ENCODE measurements around the gene ELMOD3. TPM values are rescaled to one million over a fixed set of nuclear protein-coding genes. Genes with fewer than 3 reads are reported as not detected.
"Not testable (repeated sequence)": the region's sequence is repeated elsewhere in the genome, so short reads cannot be mapped to it uniquely, and the experiment has no call there.

ELMOD3 gene
- polyA plus RNA-seq, 6 donors from 2014 or later, result 9.8 to 23.1 (median 13.8) TPM

DNA sequence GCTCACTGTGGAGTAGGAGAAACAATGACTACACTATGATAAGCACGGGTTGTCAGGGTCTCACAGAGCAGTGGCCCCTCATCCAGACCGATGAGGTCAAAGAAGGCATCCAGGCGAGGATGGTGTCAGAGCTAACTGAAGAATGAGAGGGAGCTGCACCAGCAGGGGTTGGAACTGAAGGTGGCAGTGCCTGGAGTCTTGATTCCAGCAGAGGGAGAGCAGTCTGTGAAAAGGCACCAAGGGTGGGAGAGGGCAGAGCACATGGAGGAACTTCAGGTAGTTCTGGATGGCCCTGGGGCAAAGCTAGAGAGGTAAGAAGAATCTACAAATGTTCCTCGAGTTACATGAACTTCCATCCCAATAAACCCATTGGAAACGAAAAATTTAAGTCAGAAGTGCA lies 12.6 kb downstream of the ELMOD3 start:
- Mint-ChIP-seq H3K4me1 (no peaks in the 10 kb centered on the region), H3K9me3 (no peaks in the 10 kb centered on the region), H3K36me3 (peaks cover 8 to 10% of the 10 kb centered on the region in 2 donors), H3K27me3 (no peaks in the 10 kb centered on the region), H3K27ac (peak overlapping the region in 3 of 6 donors; percentile 10 to 24 (median 21)), H3K4me3 (no peak overlapping the region)
- DNase-seq (no peak), ATAC-seq (ENCODE audit: low read depth in 2 of 2) (no peak)

DNA sequence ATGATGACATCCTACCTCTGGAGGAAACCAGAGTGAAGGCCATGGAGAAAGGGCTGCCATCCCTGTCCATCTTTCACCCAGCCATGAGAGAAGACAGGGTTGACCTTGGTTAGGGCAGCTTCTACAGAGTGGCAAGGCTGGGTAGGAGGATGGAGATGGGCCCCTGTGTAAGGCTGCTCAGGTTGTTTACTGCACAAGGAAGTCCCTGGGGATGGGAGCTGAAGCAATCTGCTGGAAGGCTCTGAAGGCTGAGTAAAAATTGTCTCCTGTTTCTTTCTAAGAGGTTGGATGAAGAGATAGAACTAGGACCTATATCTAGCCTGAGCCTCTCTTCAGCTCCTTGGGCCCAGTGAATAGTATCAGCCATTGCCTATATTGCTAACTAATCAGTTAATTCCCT lies 14.4 kb downstream of the ELMOD3 start:
- H3K36me3 Mint-ChIP-seq, result no peaks in the 10 kb centered on the region
- no peak for DNase-seq
- ATAC-seq (ENCODE audit: low read depth in 2 of 2), result no peak

DNA sequence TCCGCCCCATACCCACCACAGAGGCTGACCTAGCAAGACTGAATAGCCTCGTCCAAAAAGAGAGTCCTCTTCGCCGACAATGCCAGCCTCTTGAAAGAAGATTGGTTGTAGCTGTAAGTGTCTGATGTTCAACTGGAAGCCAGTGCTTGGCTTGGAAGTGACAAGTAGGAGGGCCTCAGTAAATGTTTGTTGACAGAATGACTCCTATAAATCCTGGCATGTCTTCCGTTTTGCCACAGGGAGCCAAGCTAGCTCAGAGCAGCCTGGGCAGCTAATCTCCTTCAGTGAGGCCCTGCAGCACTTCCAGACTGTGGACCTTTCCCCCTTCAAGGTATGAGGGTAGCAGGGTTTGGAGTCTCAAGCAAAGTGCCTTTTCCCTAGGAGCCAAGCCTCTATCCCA lies 14.9 kb downstream of the ELMOD3 start:
- H3K4me1 Mint-ChIP-seq, result no peaks in the 10 kb centered on the region
- peaks cover 0 to 4% (median 0%) of the 10 kb centered on the region in 7 donors for H3K9me3 Mint-ChIP-seq

More for the DNA sequence above, 14.4 kb downstream of the ELMOD3 start:
- H3K9me3 Mint-ChIP-seq, result peaks cover 0 to 4% (median 0%) of the 10 kb centered on the region in 7 donors
- no peaks in the 10 kb centered on the region for H3K27me3 Mint-ChIP-seq
- no peaks in the 10 kb centered on the region for H3K4me1 Mint-ChIP-seq
- no peak overlapping the region for H3K4me3 Mint-ChIP-seq
- no peak overlapping the region for H3K27ac Mint-ChIP-seq

DNA sequence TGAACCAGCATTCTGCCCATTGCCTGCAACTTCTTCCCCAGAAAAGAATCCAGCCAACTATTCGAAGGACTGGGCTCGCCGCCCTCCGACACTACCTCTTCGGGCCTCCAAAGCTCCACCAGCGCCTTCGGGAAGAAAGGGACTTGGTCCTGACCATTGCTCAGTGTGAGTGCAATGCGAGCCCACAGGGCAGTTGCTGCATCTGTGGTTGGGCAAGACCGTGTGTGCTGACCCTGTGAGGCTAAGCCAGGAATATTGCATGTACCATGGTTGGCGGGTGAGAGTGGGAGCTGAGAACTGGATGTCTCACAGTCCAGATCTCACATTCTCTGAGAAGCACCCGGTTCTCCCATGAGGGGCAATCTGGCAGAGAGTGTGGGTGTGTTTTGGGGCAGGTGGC lies 16.5 kb downstream of the ELMOD3 start:
- H3K36me3 Mint-ChIP-seq, result peaks cover 0 to 12% of the 10 kb centered on the region in 2 donors
- peaks cover 0 to 4% (median 0%) of the 10 kb centered on the region in 7 donors for H3K9me3 Mint-ChIP-seq
- H3K27me3 Mint-ChIP-seq, result no peaks in the 10 kb centered on the region
- H3K4me3 Mint-ChIP-seq, result no peak overlapping the region
- DNase-seq (no peak), ATAC-seq (ENCODE audit: low read depth in 2 of 2) (no peak)
- no peaks in the 10 kb centered on the region for H3K4me1 Mint-ChIP-seq
- no peak overlapping the region for H3K27ac Mint-ChIP-seq

More for the DNA sequence above, 14.9 kb downstream of the ELMOD3 start:
- ATAC-seq (ENCODE audit: low read depth in 2 of 2), result no peak
- DNase-seq, result no peak
- Mint-ChIP-seq H3K36me3 (no peaks in the 10 kb centered on the region), H3K4me3 (no peak overlapping the region), H3K27ac (no peak overlapping the region), H3K27me3 (no peaks in the 10 kb centered on the region)

DNA sequence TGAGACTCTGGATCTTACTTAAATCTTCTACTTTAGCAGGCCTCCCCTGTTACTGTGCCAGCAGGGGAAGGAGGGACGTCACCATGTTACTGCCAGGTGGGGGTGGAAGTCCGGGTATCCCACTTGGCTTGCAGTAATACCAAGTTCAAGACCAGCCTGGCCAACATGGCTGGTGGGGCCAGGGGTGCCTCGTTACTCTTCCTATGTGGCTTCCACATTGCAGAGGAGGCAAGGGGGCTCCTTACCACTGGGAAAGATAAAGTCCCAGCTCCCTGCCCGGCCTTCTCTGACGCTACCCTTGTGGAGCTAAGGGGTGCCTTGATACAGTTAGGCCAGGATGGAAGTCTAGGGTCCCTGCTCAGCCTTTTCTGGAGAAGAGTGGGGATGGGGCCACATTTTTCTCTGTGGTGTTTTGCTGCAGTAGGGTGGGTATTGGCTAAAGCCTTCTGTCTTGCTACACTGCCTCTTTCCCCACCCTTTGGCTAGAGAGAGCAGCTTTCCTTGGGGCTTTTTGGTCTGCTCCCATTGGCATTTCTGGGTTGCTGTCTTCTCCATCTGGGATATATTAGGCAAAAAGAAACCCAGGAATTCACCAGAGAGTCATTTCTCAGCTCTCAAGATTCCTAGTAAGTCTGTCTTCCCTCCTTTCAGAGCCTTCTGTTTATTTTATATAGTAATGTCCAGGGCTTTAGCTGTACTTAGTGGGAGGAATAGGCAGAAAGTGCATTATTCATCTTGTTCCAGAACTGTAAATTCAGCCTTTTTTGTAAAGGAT lies 21.9 kb downstream of the ELMOD3 start:
- no peak for DNase-seq
- H3K36me3 Mint-ChIP-seq, result peaks cover 22 to 36% of the 10 kb centered on the region in 2 donors

DNA sequence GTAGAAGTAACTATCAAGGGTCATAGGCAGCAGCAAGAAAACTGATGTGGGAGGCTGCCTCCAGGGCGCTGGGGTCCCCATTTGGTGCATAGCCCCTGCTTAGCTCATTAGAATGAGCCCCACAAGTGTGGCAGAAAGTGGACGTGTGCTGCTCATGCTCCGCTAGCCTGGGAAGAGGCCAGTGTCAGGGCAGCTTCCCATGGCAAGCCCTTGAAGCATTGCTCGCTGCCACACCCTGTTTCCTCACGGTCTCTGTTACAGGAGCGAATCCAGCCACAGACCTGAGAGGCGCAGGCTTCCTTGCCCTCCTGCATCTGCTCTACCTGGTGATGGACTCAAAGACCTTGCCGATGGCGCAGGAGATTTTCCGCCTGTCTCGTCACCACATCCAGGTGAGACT lies 22.5 kb downstream of the ELMOD3 start:
- H3K4me3 Mint-ChIP-seq, result no peak overlapping the region
- no peaks in the 10 kb centered on the region for H3K27me3 Mint-ChIP-seq
- no peak for ATAC-seq (ENCODE audit: low read depth in 2 of 2)
- peaks cover 0 to 13% (median 3%) of the 10 kb centered on the region in 7 donors for H3K9me3 Mint-ChIP-seq
- peak overlapping the region in 2 of 6 donors; percentile 37 to 41 for H3K27ac Mint-ChIP-seq
- peaks cover 22 to 36% of the 10 kb centered on the region in 2 donors for H3K36me3 Mint-ChIP-seq
- no peaks in the 10 kb centered on the region for H3K4me1 Mint-ChIP-seq
- DNase-seq, result no peak

More for the DNA sequence above, 21.9 kb downstream of the ELMOD3 start:
- Mint-ChIP-seq H3K4me3 (no peak overlapping the region), H3K9me3 (peaks cover 0 to 13% (median 3%) of the 10 kb centered on the region in 7 donors), H3K27ac (no peak overlapping the region), H3K4me1 (no peaks in the 10 kb centered on the region), H3K27me3 (no peaks in the 10 kb centered on the region)
- ATAC-seq (ENCODE audit: low read depth in 2 of 2), result no peak

DNA sequence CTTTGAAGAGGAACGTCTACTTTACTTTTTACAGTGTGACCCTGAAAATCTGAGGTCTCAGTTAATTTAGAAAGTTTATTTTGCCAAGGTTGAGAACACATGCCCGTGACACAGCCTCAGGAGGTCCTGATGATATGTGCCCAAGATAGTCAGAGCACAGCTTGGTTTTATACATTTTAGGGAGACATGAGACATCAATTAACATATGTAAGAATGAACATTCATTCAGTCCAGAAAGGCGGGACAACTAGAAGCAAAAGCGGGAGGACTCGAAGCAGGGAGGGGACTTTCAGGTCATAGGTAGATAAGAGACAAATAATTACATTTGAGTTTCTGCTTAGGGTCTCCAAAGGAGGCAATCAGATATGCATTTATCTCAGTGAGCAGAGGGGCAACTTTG lies 23.7 kb downstream of the ELMOD3 start:
- H3K9me3 Mint-ChIP-seq, result peaks cover 0 to 13% (median 3%) of the 10 kb centered on the region in 7 donors
- DNase-seq (no peak), ATAC-seq (ENCODE audit: low read depth in 2 of 2) (no peak)
- peaks cover 22 to 36% of the 10 kb centered on the region in 2 donors for H3K36me3 Mint-ChIP-seq
- no peaks in the 10 kb centered on the region for H3K27me3 Mint-ChIP-seq
- H3K27ac Mint-ChIP-seq, result peak overlapping the region in 1 of 6 donors; percentile 40
- H3K4me1 Mint-ChIP-seq, result no peaks in the 10 kb centered on the region
- no peak overlapping the region for H3K4me3 Mint-ChIP-seq

DNA sequence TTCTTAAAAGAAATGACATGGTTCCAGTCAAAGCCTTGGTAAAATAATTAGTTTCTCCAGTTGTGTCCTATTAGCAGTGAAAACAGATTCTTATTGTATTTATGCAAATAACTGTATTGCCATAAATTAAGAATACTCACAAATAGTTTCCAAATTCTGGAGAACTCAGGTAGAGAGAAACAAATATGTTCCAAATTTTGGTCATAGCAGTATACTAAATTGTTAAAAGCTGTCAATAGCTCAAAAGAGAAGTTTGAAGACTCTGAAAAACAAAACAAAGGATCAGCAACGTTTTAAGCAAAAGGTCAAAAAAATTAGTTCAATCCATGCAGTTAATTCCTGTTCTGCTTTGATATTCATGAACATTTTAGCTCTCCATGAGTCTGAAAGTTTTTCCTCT lies 25.5 kb downstream of the ELMOD3 start:
- Mint-ChIP-seq H3K36me3 (peaks cover 22 to 34% of the 10 kb centered on the region in 2 donors), H3K4me3 (no peak overlapping the region)
- ATAC-seq (ENCODE audit: low read depth in 2 of 2), result no peak

DNA sequence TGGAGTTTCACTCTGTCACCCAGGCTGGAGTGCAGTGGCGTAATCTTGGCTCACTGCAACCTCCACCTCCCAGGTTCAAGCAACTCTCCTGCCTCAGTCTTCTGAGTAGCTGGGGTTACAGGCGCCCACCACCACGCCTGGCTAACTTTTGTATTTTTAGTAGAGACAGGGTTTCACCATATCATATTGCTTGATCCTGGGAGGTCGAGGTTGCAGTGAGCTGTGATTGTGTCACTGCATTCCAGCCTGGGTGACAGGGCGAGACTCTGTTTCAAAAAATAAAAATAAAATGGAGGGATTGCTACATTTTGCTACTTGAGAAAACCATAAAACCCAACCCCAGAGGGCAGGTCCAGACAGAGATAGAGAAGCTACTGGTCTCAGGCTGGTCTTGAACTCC lies 28.6 kb downstream of the ELMOD3 start:
- H3K4me1 Mint-ChIP-seq; DNase-seq; H3K27me3 Mint-ChIP-seq; ATAC-seq (ENCODE audit: low read depth in 2 of 2); H3K4me3 Mint-ChIP-seq: not testable (repeated sequence)
- peak overlapping the region in 2 of 6 donors; percentile 49 to 56 for H3K27ac Mint-ChIP-seq
- peaks cover 10 to 11% of the 10 kb centered on the region in 2 donors for H3K36me3 Mint-ChIP-seq
- H3K9me3 Mint-ChIP-seq, result peaks cover 0 to 13% (median 3%) of the 10 kb centered on the region in 7 donors

More for the DNA sequence above, 25.5 kb downstream of the ELMOD3 start:
- peaks cover 0 to 13% (median 3%) of the 10 kb centered on the region in 7 donors for H3K9me3 Mint-ChIP-seq
- DNase-seq, result no peak
- no peak overlapping the region for H3K27ac Mint-ChIP-seq
- H3K27me3 Mint-ChIP-seq, result no peaks in the 10 kb centered on the region
- H3K4me1 Mint-ChIP-seq, result no peaks in the 10 kb centered on the region

DNA sequence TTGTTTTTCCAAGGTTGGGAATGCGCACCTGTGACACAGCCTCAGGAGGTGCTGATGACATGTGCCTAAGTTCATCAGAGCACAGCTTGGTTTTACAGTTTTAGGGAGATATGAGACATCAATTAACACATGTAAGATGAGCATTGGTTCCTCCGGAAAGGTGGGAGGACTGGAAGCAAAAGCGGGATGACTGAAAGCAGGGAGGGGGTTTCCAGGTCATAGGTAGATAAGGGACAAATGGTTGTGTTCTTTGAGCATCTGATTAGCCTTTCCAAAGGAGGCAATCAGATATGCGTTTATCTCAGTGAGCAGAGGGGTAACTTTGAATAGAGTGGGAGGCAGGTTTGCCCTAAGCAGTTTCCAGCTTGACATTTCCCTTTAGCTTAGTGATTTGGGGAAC lies 29.3 kb downstream of the ELMOD3 start:
- H3K27ac Mint-ChIP-seq, result peak overlapping the region in 1 of 6 donors; percentile 11
- peaks cover 3 to 4% of the 10 kb centered on the region in 2 donors for H3K36me3 Mint-ChIP-seq

DNA sequence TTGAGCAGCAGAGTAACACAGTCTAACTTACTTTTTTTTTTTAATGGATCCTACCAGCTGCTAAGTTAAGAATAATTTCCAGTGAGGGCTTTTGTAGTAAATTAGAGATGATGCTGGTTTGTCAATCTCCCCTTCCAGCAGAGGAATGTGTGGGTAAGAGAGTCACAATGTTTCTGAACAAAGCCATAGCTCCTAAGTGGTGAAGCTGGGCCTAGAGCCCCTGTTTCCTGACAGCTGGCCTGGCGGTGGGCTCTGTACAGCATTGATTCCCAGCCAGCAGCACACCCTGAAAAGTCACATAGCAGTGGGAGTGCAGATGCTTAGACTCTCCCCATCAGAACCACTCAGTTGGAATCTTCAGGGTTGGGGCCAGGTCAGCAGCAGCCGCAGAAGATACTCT lies 31.2 kb downstream of the ELMOD3 start:
- DNase-seq, result no peak
- peak overlapping the region in 2 of 6 donors; percentile 69 to 74 for H3K27ac Mint-ChIP-seq

More for the DNA sequence above, 29.3 kb downstream of the ELMOD3 start:
- no peaks in the 10 kb centered on the region for H3K27me3 Mint-ChIP-seq
- DNase-seq (no peak), ATAC-seq (ENCODE audit: low read depth in 2 of 2) (no peak)
- no peaks in the 10 kb centered on the region for H3K4me1 Mint-ChIP-seq
- peaks cover 0 to 7% (median 3%) of the 10 kb centered on the region in 7 donors for H3K9me3 Mint-ChIP-seq
- H3K4me3 Mint-ChIP-seq, result no peak overlapping the region

DNA sequence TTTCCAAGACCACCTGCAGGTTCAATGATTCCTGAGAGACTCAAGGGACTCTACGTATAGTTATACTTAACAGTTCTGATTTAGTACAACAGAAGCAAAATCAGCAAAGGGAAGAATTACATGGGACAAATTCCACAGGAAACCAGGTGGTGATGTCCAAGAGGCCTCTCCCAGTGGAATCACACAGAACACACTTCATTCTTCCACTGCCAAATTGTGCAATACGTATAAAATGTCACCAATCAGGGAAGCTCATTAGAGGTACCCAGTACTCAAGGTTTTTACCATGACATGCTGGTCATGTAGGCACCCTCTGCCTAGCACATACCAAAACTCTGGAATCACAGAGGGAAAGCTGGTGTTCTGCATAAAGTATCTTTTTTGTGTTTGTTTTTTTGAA lies 33.2 kb downstream of the ELMOD3 start:
- Mint-ChIP-seq H3K4me1 (peaks cover 11 to 21% (median 16%) of the 10 kb centered on the region in 3 donors), H3K9me3 (no peaks in the 10 kb centered on the region), H3K36me3 (peaks cover 0 to 7% of the 10 kb centered on the region in 2 donors), H3K27ac (no peak overlapping the region), H3K4me3 (no peak overlapping the region), H3K27me3 (no peaks in the 10 kb centered on the region)
- DNase-seq (no peak), ATAC-seq (ENCODE audit: low read depth in 2 of 2) (no peak)

More for the DNA sequence above, 31.2 kb downstream of the ELMOD3 start:
- peaks cover 2 to 7% of the 10 kb centered on the region in 2 donors for H3K36me3 Mint-ChIP-seq
- peaks cover 0 to 3% (median 0%) of the 10 kb centered on the region in 3 donors for H3K4me1 Mint-ChIP-seq
- no peak for ATAC-seq (ENCODE audit: low read depth in 2 of 2)
- H3K27me3 Mint-ChIP-seq, result no peaks in the 10 kb centered on the region
- no peaks in the 10 kb centered on the region for H3K9me3 Mint-ChIP-seq
- no peak overlapping the region for H3K4me3 Mint-ChIP-seq

DNA sequence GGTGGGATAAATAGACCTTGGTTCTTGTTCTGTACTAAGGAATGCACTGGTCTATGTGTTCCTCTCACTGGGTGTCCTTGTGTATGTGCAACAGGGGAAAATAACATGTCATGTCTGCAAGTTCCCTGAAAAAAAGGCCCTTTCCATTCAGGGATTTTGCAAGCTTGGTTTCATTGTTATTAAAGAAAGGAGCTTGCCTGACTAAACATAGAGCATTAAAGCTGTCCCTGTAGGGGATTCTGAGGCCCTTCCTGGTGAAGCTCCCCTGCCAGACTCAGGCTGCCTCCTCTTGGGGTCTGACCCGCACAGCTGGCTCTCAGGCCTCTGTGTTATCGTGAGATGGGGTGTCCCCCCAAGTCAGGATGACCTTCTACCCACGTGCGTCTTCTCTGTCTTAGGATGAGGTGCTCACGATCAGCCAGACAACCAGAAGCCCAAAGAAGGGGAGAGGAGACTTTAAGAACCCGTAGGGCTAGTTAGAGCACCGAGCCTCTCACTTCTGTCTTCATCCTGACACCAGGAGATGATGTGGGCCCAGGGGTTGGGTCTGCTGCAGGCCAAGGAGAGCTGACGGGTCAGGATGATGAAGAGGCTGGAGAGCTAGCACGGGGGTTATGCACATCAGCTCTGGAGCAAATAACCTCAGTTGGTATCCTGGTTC lies 34.4 kb downstream of the ELMOD3 start:
- Mint-ChIP-seq H3K9me3 (no peaks in the 10 kb centered on the region), H3K27ac (peak overlapping the region in 5 of 6 donors; percentile 66 to 91 (median 84)), H3K36me3 (peaks cover 0 to 7% of the 10 kb centered on the region in 2 donors), H3K27me3 (no peaks in the 10 kb centered on the region), H3K4me1 (peaks cover 14 to 34% (median 26%) of the 10 kb centered on the region in 3 donors), H3K4me3 (no peak overlapping the region)
- ATAC-seq (ENCODE audit: low read depth in 2 of 2) (no peak), DNase-seq (no peak)

All from naive B cell (primary cell).